22Rv1 (cell line): ENCODE results near the gene MFAP3L.

Experiments used
- CTCF ChIP-seq: fragments of 450-650 bp; IDR thresholded peaks from 2 replicates; pipeline ENCODE4 v1.5.1; 2017; ENCODE audit warnings: mild to moderate bottlenecking
- ZFX ChIP-seq: fragments of 450-650 bp; IDR thresholded peaks from 2 replicates; pipeline ENCODE4 v1.6.1; 2017; ENCODE audit warnings: antibody characterized with exemption, borderline replicate concordance

DNA sequence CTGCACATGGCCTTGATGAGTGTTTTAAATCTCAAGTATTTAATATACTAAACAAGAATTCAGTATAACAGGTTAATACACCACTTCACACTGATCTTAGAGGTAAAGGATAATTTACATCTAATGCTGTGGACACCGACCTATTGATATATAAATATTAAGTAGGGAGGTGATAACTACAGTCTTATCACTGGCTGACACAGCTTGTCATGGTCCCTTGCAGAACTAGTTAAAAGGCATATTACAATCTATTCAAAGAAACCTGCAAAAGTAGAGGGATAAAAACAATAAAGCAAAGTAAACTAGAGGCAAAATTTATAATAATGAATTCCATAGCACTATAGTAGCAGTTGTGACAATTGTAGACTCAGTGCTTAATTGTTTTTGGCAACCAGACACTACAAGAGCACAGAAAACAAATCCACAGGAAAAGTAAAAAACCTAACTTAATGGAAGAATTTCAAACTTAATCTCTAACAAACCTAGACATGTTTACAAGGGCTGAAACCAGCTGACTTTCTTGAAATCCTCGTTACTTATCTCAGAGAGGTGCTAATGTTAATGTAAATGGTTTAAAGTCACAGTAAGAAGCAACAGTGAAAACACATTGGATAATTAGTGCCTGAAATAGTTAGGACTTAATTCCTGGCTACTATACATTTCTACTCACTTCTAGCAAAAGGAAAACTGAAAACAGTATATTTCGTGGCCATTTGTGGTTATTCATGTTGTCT lies 25.0 kb downstream of the MFAP3L start:
- TF ChIP-seq CTCF: no peak
- no peak for TF ChIP-seq ZFX
